HEK293 (cell line): ENCODE measurements around the gene DCC.

Source experiments
- CTCF ChIA-PET: fragments of 350-600 bp; formaldehyde crosslinking; extraction: SDS; loops from one replicate; lab custom pipeline; 2021; ENCODE audit warnings: antibody characterized with exemption; lab: Yijun Ruan, JAX
- POLR2A ChIA-PET: fragments of 300-600 bp; formaldehyde crosslinking; extraction: SDS; loops from one replicate; lab custom pipeline; 2020; ENCODE audit warnings: antibody characterized with exemption, inconsistent platforms; lab: Yijun Ruan, JAX
- H3K27ac ChIP-seq: fragments of 200-500 bp; sonication (Bioruptor generic); 2 replicates; pipeline ENCODE4 v1.5.1; 2014; ENCODE audit warnings: low read depth, low read length, control low read depth, inconsistent platforms; ENCODE audit errors: extremely low read depth
- H3K36me3 ChIP-seq, 2 experiments: fragments of 200-500 bp in 1 of 2; sonication (Bioruptor generic) in 1 of 2; 1 replicate in 1 of 2; 2 replicates in 1 of 2; pipeline ENCODE4 v1.5.1; 2014 to 2017; ENCODE audit warnings: inconsistent platforms in 2 of 2, low read length in 2 of 2; ENCODE audit not compliant: control insufficient read depth in 2 of 2, insufficient read depth in 1 of 2
- H3K4me1 ChIP-seq: fragments of 200-500 bp; sonication (Bioruptor generic); 2 replicates; pipeline ENCODE4 v1.5.1; 2014; ENCODE audit warnings: mild to moderate bottlenecking, low read length, inconsistent platforms; ENCODE audit not compliant: control insufficient read depth, insufficient read depth
- H3K4me3 ChIP-seq: 2 replicates; pipeline ENCODE4 v1.5.1; 2011; ENCODE audit warnings: low read depth, mild to moderate bottlenecking, control low read depth, low read length, moderate library complexity
- H3K9me3 ChIP-seq: fragments of 200-500 bp; sonication (Bioruptor generic); 2 replicates; pipeline ENCODE4 v1.5.1; 2014; ENCODE audit warnings: low read depth, low read length, inconsistent platforms; ENCODE audit not compliant: control insufficient read depth, insufficient read depth
- KLF10 ChIP-seq: fragments of 450-650 bp; IDR thresholded peaks from 2 replicates; pipeline ENCODE4 v1.5.1; 2018; ENCODE audit warnings: missing biosample characterization, mild to moderate bottlenecking, missing genetic modification characterization
- MEIS1 ChIP-seq: sonication (generic); formaldehyde crosslinking; IDR thresholded peaks from 2 replicates; pipeline ENCODE4 v1.8.1; 2022; ENCODE audit warnings: missing genetic modification reagents, mild to moderate bottlenecking, borderline replicate concordance
- PRDM1 ChIP-seq: fragments of 450-650 bp; formaldehyde crosslinking; IDR thresholded peaks from 2 replicates; pipeline ENCODE4; 2016; ENCODE audit warnings: missing biosample characterization, missing genetic modification characterization
- ZBTB10 ChIP-seq: fragments of 450-650 bp; formaldehyde crosslinking; IDR thresholded peaks from 2 replicates; pipeline ENCODE4 v1.5.1; 2016; ENCODE audit warnings: missing biosample characterization, missing genetic modification characterization
- ZBTB17 ChIP-seq: fragments of 450-650 bp; formaldehyde crosslinking; IDR thresholded peaks from 2 replicates; pipeline ENCODE4 v1.5.1; 2016; ENCODE audit warnings: missing biosample characterization, missing genetic modification characterization
- ZBTB48 ChIP-seq: fragments of 450-650 bp; formaldehyde crosslinking; IDR thresholded peaks from 2 replicates; pipeline ENCODE4 v1.5.1; 2016; ENCODE audit warnings: missing biosample characterization, missing genetic modification characterization
- ZBTB49 ChIP-seq: fragments of 450-650 bp; formaldehyde crosslinking; IDR thresholded peaks from 2 replicates; pipeline ENCODE4 v1.5.1; 2016; ENCODE audit warnings: missing biosample characterization, missing genetic modification characterization, low read depth
- ZFP3 ChIP-seq: fragments of 450-650 bp; formaldehyde crosslinking; IDR thresholded peaks from 2 replicates; pipeline ENCODE4 v1.5.1; 2016; ENCODE audit warnings: low read depth, missing biosample characterization, missing genetic modification characterization
- ZNF112 ChIP-seq: fragments of 450-650 bp; formaldehyde crosslinking; IDR thresholded peaks from 2 replicates; pipeline ENCODE4 v1.5.0; 2017; ENCODE audit warnings: missing biosample characterization, missing genetic modification characterization
- ZNF138 ChIP-seq: fragments of 450-650 bp; formaldehyde crosslinking; IDR thresholded peaks from 2 replicates; pipeline ENCODE4 v1.5.1; 2016; ENCODE audit warnings: missing biosample characterization, missing genetic modification characterization, borderline replicate concordance
- ZNF19 ChIP-seq: fragments of 450-650 bp; formaldehyde crosslinking; IDR thresholded peaks from 2 replicates; pipeline ENCODE4; 2016; ENCODE audit warnings: missing biosample characterization, missing genetic modification characterization, low read depth
- ZNF211 ChIP-seq: fragments of 450-650 bp; formaldehyde crosslinking; IDR thresholded peaks from 2 replicates; pipeline ENCODE4 v1.5.1; 2016; ENCODE audit warnings: low read depth, missing biosample characterization, missing genetic modification characterization
- ZNF221 ChIP-seq: fragments of 450-650 bp; formaldehyde crosslinking; IDR thresholded peaks from 2 replicates; pipeline ENCODE4 v1.5.1; 2017; ENCODE audit warnings: missing biosample characterization, missing genetic modification characterization, borderline replicate concordance
- ZNF354C ChIP-seq: fragments of 450-650 bp; formaldehyde crosslinking; IDR thresholded peaks from 2 replicates; pipeline ENCODE4 v1.5.1; 2016; ENCODE audit warnings: missing biosample characterization, missing genetic modification characterization, low read depth, borderline replicate concordance
- ZNF391 ChIP-seq: fragments of 450-650 bp; formaldehyde crosslinking; IDR thresholded peaks from 2 replicates; pipeline ENCODE4 v1.5.1; 2016; ENCODE audit warnings: low read depth, missing biosample characterization, missing genetic modification characterization, borderline replicate concordance
- ZNF449 ChIP-seq: fragments of 450-650 bp; formaldehyde crosslinking; IDR thresholded peaks from 2 replicates; pipeline ENCODE4 v1.5.1; 2017; ENCODE audit warnings: missing biosample characterization, mild to moderate bottlenecking, missing genetic modification characterization, moderate library complexity
- ZNF629 ChIP-seq: fragments of 450-650 bp; formaldehyde crosslinking; IDR thresholded peaks from 2 replicates; pipeline ENCODE4 v1.5.1; 2017; ENCODE audit warnings: missing biosample characterization, missing genetic modification characterization
- ZNF776 ChIP-seq: fragments of 450-650 bp; formaldehyde crosslinking; IDR thresholded peaks from 2 replicates; pipeline ENCODE4 v1.5.0; 2017; ENCODE audit warnings: missing biosample characterization, missing genetic modification characterization, borderline replicate concordance
- ZSCAN4 ChIP-seq: fragments of 450-650 bp; formaldehyde crosslinking; IDR thresholded peaks from 2 replicates; pipeline ENCODE4 v1.5.1; 2017; ENCODE audit warnings: missing biosample characterization, missing genetic modification characterization

DCC gene

GRCh38 chr18:52567360-52567759 is 227.4 kb downstream of the DCC start:
- POLR2A ChIA-PET, result no interaction called here

GRCh38 chr18:52569492-52569891 is 229.5 kb downstream of the DCC start:
- H3K36me3 ChIP-seq, result no peaks in the 10 kb centered on the region
- H3K27ac ChIP-seq, result no peak overlapping the region
- ChIA-PET POLR2A (no interaction called here), CTCF (no interaction called here)
- no peaks in the 10 kb centered on the region for H3K9me3 ChIP-seq
- no peak for TF ChIP-seq ZNF221 (tag by site-specific recombination)
- TF ChIP-seq ZSCAN4 (tag by site-specific recombination), result no peak
- no peak for TF ChIP-seq ZNF629 (tag by site-specific recombination)
- no peak for TF ChIP-seq ZNF211
- no peak for TF ChIP-seq ZNF449 (tag by site-specific recombination)
- no peak for TF ChIP-seq PRDM1 (tag by site-specific recombination)
- TF ChIP-seq ZBTB17 (tag by site-specific recombination), result no peak
- H3K4me3 ChIP-seq, result no peak overlapping the region
- no peaks in the 10 kb centered on the region for H3K4me1 ChIP-seq

More at GRCh38 chr18:52567360-52567759, 227.4 kb downstream of the DCC start:
- Histone ChIP-seq H3K4me3 (no peak overlapping the region), H3K9me3 (no peaks in the 10 kb centered on the region), H3K4me1 (no peaks in the 10 kb centered on the region), H3K36me3 (no peaks in the 10 kb centered on the region), H3K27ac (no peak overlapping the region)
- TF ChIP-seq ZBTB17 (tag by site-specific recombination) (no peak), ZNF112 (tag by site-specific recombination) (no peak)
- CTCF ChIA-PET, result no interaction called here

GRCh38 chr18:52570975-52571374 is 231.0 kb downstream of the DCC start:
- no peaks in the 10 kb centered on the region for H3K36me3 ChIP-seq
- H3K4me1 ChIP-seq, result no peaks in the 10 kb centered on the region
- H3K9me3 ChIP-seq, result no peaks in the 10 kb centered on the region
- ChIA-PET CTCF (no interaction called here), POLR2A (no interaction called here)
- no peak overlapping the region for H3K27ac ChIP-seq
- no peak overlapping the region for H3K4me3 ChIP-seq
- no peak for TF ChIP-seq MEIS1

GRCh38 chr18:52572036-52573000 is 232.3 kb downstream of the DCC start:
- Histone ChIP-seq H3K36me3 (no peaks in the 10 kb centered on the region), H3K9me3 (no peaks in the 10 kb centered on the region), H3K27ac (no peak overlapping the region), H3K4me1 (no peaks in the 10 kb centered on the region), H3K4me3 (no peak overlapping the region)
- ChIA-PET POLR2A (no interaction called here), CTCF (interaction anchor here (0.6 kb wide), 2 partner anchors 48 to 1167 kb away, joined by 3 to 5 read pairs; no protein-coding TSS in a partner anchor)
- TF ChIP-seq ZNF354C (tag by site-specific recombination) (no peak), ZNF19 (tag by site-specific recombination) (no peak), ZBTB10 (no peak), ZFP3 (tag by site-specific recombination) (no peak), ZNF391 (tag by site-specific recombination) (no peak), ZBTB48 (tag by site-specific recombination) (no peak), ZNF138 (tag by site-specific recombination) (no peak), KLF10 (tag by site-specific recombination) (no peak), ZBTB49 (tag by site-specific recombination) (no peak), ZNF776 (no peak)
